GM11168 (cell line): ENCODE results near the gene PDK4.

Source experiments
- in situ Hi-C: fragments of 300-500 bp; cut with MboI; formaldehyde crosslinking; loops from one replicate; pipeline ENCODE4 v1.12.0; 2022; ENCODE audit warnings: low sequenced_read_pairs; ENCODE audit not compliant: unreplicated experiment

PDK4 gene

GRCh38 chr7:95536656-95537311 is 59.5 kb downstream of the PDK4 start:
- in situ Hi-C loops = no loop called here

- in situ Hi-C loops = no loop called here
Measured at GRCh38 chr7:95535662-95536061, 60.7 kb downstream of the PDK4 start.

- in situ Hi-C loops = no loop called here
Measured at GRCh38 chr7:95534796-95535195, 61.5 kb downstream of the PDK4 start.
